ENCODE results near the gene FAM107B.

- TF ChIP-seq GABPA (IDR thresholded peaks at IDR 0.05; ENCODE audit: borderline replicate concordance, insufficient read depth, low read length) (no peak), RAD21 (IDR thresholded peaks at IDR 0.05 in 1 of 2, conservative IDR thresholded peaks at IDR 0.05 in 1 of 2; ENCODE audit: low read depth in 2 of 2, low read length in 2 of 2) (no peak), POLR2A (IDR thresholded peaks at IDR 0.05; ENCODE audit: control extremely low read depth in 1 of 2, low read depth in 2 of 2, low read length in 2 of 2) (no peak), NANOG (IDR thresholded peaks at IDR 0.05; ENCODE audit: insufficient read depth, low read depth, low read length, poor library complexity, severe bottlenecking) (no peak), ZNF274 (IDR thresholded peaks at IDR 0.05; ENCODE audit: borderline replicate concordance, extremely low read depth, low read length) (no peak), CREB1 (IDR thresholded peaks at IDR 0.05) (no peak), CBX8 (IDR thresholded peaks at IDR 0.05; ENCODE audit: borderline replicate concordance, low read depth, low read length) (no peak), CTCF (IDR thresholded peaks at IDR 0.05; ENCODE audit: control extremely low read depth in 1 of 3, insufficient read depth in 1 of 3, low read depth in 1 of 3, low read length in 3 of 3) (no peak), EP300 (IDR thresholded peaks at IDR 0.05; ENCODE audit: borderline replicate concordance in 1 of 2, low read depth in 2 of 2, low read length in 2 of 2) (no peak), SP4 (IDR thresholded peaks at IDR 0.05; ENCODE audit: low read length) (no peak)
- TF ChIP-seq, protein P1, sequence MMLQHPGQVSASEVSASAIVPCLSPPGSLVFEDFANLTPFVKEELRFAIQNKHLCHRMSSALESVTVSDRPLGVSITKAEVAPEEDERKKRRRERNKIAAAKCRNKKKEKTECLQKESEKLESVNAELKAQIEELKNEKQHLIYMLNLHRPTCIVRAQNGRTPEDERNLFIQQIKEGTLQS (IDR thresholded peaks at IDR 0.05; ENCODE audit: insufficient read depth, low read depth, low read length), result no peak
These were observed 32.3 kb downstream of the FAM107B start for GRCh38 chr10:14742382-14742781.

Measured in H1 (cell line).